OCI-LY1 (cell line): Measurements from ENCODE around the gene HCFC1.

ENCODE experiments used
- H2AFZ ChIP-seq: fragments of 200-600 bp; sonication (generic), shearing (Covaris generic); 2 replicates; pipeline ENCODE4 v1.6.0; 2014; ENCODE audit warnings: antibody characterized with exemption, mild to moderate bottlenecking, low read length
- H3F3A ChIP-seq: fragments of 200-600 bp; sonication (generic), shearing (Covaris generic); 2 replicates; pipeline ENCODE4 v1.6.0; 2014; ENCODE audit warnings: mild to moderate bottlenecking, antibody characterized with exemption, low read length, moderate library complexity; ENCODE audit not compliant: insufficient read depth
- H3K27ac ChIP-seq: fragments of 200-600 bp; sonication (generic); 2 replicates; pipeline ENCODE4 v1.5.1; 2014; ENCODE audit warnings: low read length, mixed run types, mild to moderate bottlenecking, low read depth; ENCODE audit not compliant: poor library complexity, severe bottlenecking
- H3K27me3 ChIP-seq: fragments of 200-600 bp; sonication (generic); 2 replicates; pipeline ENCODE4 v1.6.0; 2014; ENCODE audit warnings: antibody characterized with exemption, mild to moderate bottlenecking, low read length, moderate library complexity; ENCODE audit not compliant: insufficient read depth
- H3K36me3 ChIP-seq: fragments of 200-600 bp; sonication (generic); 2 replicates; pipeline ENCODE4 v1.6.1; 2014; ENCODE audit warnings: mild to moderate bottlenecking, antibody characterized with exemption, low read length, moderate library complexity, mixed read lengths; ENCODE audit not compliant: insufficient read depth
- H3K4me1 ChIP-seq: fragments of 200-600 bp; sonication (generic); 2 replicates; pipeline ENCODE4 v1.5.1; 2014; ENCODE audit warnings: mild to moderate bottlenecking, low read length, moderate library complexity; ENCODE audit not compliant: insufficient read depth, severe bottlenecking
- H3K4me2 ChIP-seq: fragments of 200-600 bp; sonication (generic), shearing (Covaris generic); 2 replicates; pipeline ENCODE4 v1.6.1; 2014; ENCODE audit warnings: low read length
- H3K4me3 ChIP-seq: fragments of 200-600 bp; sonication (generic); 2 replicates; pipeline ENCODE4 v1.5.1; 2014; ENCODE audit warnings: low read length, low read depth, mild to moderate bottlenecking, mixed read lengths; ENCODE audit not compliant: poor library complexity, severe bottlenecking
- H3K79me2 ChIP-seq: fragments of 200-600 bp; shearing (Covaris generic); 2 replicates; pipeline ENCODE4 v1.6.1; 2016; ENCODE audit warnings: mixed run types, low read length, mixed read lengths; ENCODE audit not compliant: insufficient read depth
- H3K9ac ChIP-seq: fragments of 200-600 bp; sonication (generic), shearing (Covaris generic); 2 replicates; pipeline ENCODE4 v1.6.1; 2014; ENCODE audit warnings: mild to moderate bottlenecking, low read length, mixed read lengths
- H3K9me2 ChIP-seq: fragments of 200-600 bp; sonication (generic), shearing (Covaris generic); 2 replicates; pipeline ENCODE4 v1.6.1; 2014; ENCODE audit warnings: low read depth, mild to moderate bottlenecking, low read length, mixed read lengths
- H3K9me3 ChIP-seq: fragments of 200-600 bp; shearing (Covaris generic); 2 replicates; pipeline ENCODE4 v1.6.1; 2014; ENCODE audit warnings: low read length, mixed read lengths
- H4K20me1 ChIP-seq: fragments of 200-600 bp; sonication (generic), shearing (Covaris generic); 2 replicates; pipeline ENCODE4 v1.6.0; 2016; ENCODE audit warnings: mild to moderate bottlenecking, low read length; ENCODE audit not compliant: insufficient read depth
- CTCF ChIP-seq: fragments of 200-600 bp; sonication (generic), shearing (Covaris generic); IDR thresholded peaks from 2 replicates; pipeline ENCODE4 v1.5.1; 2017; ENCODE audit warnings: mild to moderate bottlenecking, antibody characterized with exemption, low read length, moderate library complexity, mixed read lengths
- EZH2 ChIP-seq: fragments of 200-600 bp; sonication (generic), shearing (Covaris generic); IDR thresholded peaks from 2 replicates; pipeline ENCODE4 v1.8.0; 2017; ENCODE audit warnings: borderline replicate concordance, mixed run types, mild to moderate bottlenecking, antibody characterized with exemption, low read length, moderate library complexity, mixed read lengths

Gene HCFC1

DNA sequence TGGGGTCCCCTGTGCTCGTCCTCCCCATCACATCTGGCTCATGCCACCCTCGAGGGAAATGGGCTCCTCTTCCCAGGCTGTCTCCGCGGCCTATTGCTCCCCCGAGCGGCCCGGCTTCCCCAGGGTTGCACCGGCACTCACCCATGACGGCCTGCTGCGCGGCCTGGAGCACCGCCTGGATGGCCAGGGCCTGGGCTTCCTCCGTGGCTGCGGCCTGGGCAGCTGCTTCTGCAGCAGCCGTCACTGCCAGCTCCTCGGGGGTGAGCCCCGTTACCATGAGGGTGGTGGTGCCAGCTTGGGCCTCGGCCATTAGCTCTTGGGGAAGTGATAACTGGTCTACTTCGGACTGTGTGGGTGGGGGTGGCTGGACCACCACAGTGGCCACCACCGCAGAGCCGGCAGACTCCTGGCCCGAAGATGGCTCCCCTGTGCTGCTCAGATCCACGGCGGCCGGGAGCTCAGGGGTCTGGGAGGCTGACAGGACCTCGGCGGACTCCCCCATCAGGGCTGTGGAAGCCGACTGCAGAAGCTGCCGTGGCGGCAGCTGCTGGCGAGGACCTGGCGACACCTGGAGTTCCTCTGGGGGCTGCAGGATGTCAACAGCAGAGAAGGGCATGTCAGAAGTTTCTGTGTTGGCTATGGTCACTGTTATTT lies 19.1 kb downstream of the HCFC1 start:
- TF ChIP-seq CTCF (no peak), EZH2 (no peak)
- no peak overlapping the region for H2AFZ ChIP-seq
- no peak overlapping the region for H3K9ac ChIP-seq
- H3K4me1 ChIP-seq: no peaks in the 10 kb centered on the region
- no peaks in the 10 kb centered on the region for H3K27me3 ChIP-seq
- H4K20me1 ChIP-seq: no peaks in the 10 kb centered on the region
- no peaks in the 10 kb centered on the region for H3K9me2 ChIP-seq
- no peaks in the 10 kb centered on the region for H3F3A ChIP-seq
- no peaks in the 10 kb centered on the region for H3K79me2 ChIP-seq
- no peak overlapping the region for H3K4me2 ChIP-seq
- no peak overlapping the region for H3K27ac ChIP-seq
- no peaks in the 10 kb centered on the region for H3K9me3 ChIP-seq
- H3K36me3 ChIP-seq: peaks cover 91% of the 10 kb centered on the region
- H3K4me3 ChIP-seq: no peak overlapping the region

DNA sequence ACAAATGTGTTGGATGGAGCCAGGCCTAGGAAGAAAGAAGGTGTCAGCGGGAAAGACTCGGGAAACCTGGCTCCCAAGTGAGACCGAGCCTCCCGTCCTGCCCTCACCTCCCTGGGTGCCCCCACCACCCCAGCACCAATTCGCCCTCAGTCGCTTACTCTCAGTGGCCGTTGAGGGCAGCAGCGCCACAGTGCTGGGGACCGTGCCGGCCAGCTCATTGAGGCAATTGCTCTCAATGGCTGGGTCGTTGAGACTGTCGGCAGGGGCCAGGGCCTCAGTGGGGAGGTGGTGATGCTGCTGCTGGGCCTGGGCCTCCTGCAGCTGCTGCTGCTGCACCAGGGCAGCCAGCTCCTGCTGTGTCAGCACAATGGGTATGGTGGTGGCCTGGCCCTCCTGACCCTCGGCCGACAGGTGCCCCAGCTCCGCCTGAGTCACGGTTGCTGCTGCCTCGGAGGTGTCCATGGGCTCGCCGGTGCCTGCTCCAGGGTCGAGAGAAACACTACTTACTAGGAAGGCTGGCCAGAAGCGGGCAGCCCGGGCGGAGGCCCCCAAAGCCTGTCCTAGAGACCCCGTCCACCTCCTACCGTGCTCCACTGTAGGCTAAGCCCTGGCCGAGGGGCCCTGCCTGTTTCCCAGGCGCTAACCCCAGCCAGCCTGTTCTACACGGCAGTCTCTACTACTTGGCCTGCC lies 19.8 kb downstream of the HCFC1 start:
- H3K27ac ChIP-seq: no peak overlapping the region
- peaks cover 84% of the 10 kb centered on the region for H3K36me3 ChIP-seq
- no peaks in the 10 kb centered on the region for H3K27me3 ChIP-seq
- no peak overlapping the region for H3K4me2 ChIP-seq
- H3K9me3 ChIP-seq: no peaks in the 10 kb centered on the region
- no peaks in the 10 kb centered on the region for H3K4me1 ChIP-seq
- H3K9me2 ChIP-seq: no peaks in the 10 kb centered on the region
- H2AFZ ChIP-seq: no peak overlapping the region
- H3K79me2 ChIP-seq: no peaks in the 10 kb centered on the region
- no peak overlapping the region for H3K4me3 ChIP-seq
- no peak overlapping the region for H3K9ac ChIP-seq
- TF ChIP-seq CTCF: no peak
- TF ChIP-seq EZH2: no peak
- no peaks in the 10 kb centered on the region for H4K20me1 ChIP-seq
- H3F3A ChIP-seq: no peaks in the 10 kb centered on the region

DNA sequence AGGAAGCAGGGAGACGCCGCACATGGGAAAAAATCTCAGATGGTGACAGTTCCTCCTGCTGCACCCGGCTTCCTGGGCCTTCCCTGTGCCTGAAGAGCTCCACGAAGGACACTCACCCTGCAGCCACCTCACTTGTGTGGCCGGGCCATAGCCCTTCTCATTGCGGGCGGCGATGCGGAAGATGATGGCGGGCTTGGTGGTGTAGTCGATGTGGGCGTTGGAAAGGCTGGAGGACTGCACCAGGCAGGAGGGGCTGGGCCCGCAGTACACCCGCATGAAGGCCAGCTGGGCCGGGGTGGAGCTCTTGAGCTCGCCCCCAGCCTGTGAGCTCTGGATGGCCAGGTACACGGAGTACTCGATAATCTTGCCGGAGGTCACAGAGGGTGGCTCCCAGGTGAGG lies 21.5 kb downstream of the HCFC1 start:
- no peak overlapping the region for H3K9ac ChIP-seq
- no peaks in the 10 kb centered on the region for H3F3A ChIP-seq
- no peaks in the 10 kb centered on the region for H3K9me2 ChIP-seq
- no peak overlapping the region for H2AFZ ChIP-seq
- H3K9me3 ChIP-seq: no peaks in the 10 kb centered on the region
- no peaks in the 10 kb centered on the region for H3K79me2 ChIP-seq
- no peaks in the 10 kb centered on the region for H4K20me1 ChIP-seq
- H3K36me3 ChIP-seq: peaks cover 71% of the 10 kb centered on the region
- no peak overlapping the region for H3K27ac ChIP-seq
- no peaks in the 10 kb centered on the region for H3K4me1 ChIP-seq
- no peak for TF ChIP-seq EZH2
- no peak for TF ChIP-seq CTCF
- H3K4me2 ChIP-seq: no peak overlapping the region
- H3K27me3 ChIP-seq: no peaks in the 10 kb centered on the region
- H3K4me3 ChIP-seq: no peak overlapping the region
